Caco-2 (cell line): ENCODE results near the gene KRT3. TPM values are rescaled to one million over a fixed set of nuclear protein-coding genes. Genes with fewer than 3 reads are reported as not detected.

ENCODE experiments used
- BruUV-seq: library from RNA; stranded (reverse); fragments of 400-500 nt; replicated peaks from 2 replicates; lab custom pipeline; 2021; lab: Mats Ljungman, UMichigan
- CTCF ChIA-PET: fragments of 300-600 bp; sonication (Branson Sonifier 250); formaldehyde crosslinking; loops from one replicate; lab custom pipeline; 2022; ENCODE audit warnings: antibody characterized with exemption; lab: Charles Lee
- POLR2A ChIA-PET: fragments of 300-600 bp; sonication (Branson Sonifier 250); formaldehyde crosslinking; loops from one replicate; lab custom pipeline; 2022; ENCODE audit warnings: antibody characterized with exemption; lab: Charles Lee
- DNase-seq, 2 experiments: peaks; one replicate each; pipeline versions ENCODE4 v3.0.0 to v3.0.0-alpha.2; 2020 to 2022
- H3K27me3 ChIP-seq: replicated peaks from 2 replicates; pipeline ENCODE4 v1.6.0; 2011; ENCODE audit warnings: low read length; ENCODE audit not compliant: control insufficient read depth, insufficient read depth
- H3K36me3 ChIP-seq: 2 replicates; pipeline ENCODE4 v1.5.1; 2011; ENCODE audit warnings: low read length; ENCODE audit not compliant: control insufficient read depth, insufficient read depth
- H3K4me1 ChIP-seq: fragments of 250-450 bp; sonication (Bioruptor Pico); 2 replicates; pipeline ENCODE4 v1.5.1; 2020; ENCODE audit warnings: mild to moderate bottlenecking
- H3K4me3 ChIP-seq: 2 replicates; pipeline ENCODE4 v1.5.1; 2011; ENCODE audit warnings: low read depth, mild to moderate bottlenecking, control low read depth, low read length
- H3K9me3 ChIP-seq: fragments of 250-450 bp; sonication (Bioruptor Pico); 2 replicates; pipeline ENCODE4 v1.5.1; 2020; ENCODE audit warnings: mild to moderate bottlenecking, moderate library complexity
- H3K27ac Mint-ChIP-seq: one replicate; pipeline ENCODE4 v1.8.0; 2022; ENCODE audit warnings: mixed read lengths; ENCODE audit not compliant: unreplicated experiment
- H3K27me3 Mint-ChIP-seq: one replicate; pipeline ENCODE4 v1.8.0; 2022; ENCODE audit warnings: mixed read lengths; ENCODE audit not compliant: insufficient read depth, unreplicated experiment
- H3K36me3 Mint-ChIP-seq: one replicate; pipeline ENCODE4 v1.8.0; 2022; ENCODE audit warnings: mild to moderate bottlenecking, mixed read lengths; ENCODE audit not compliant: insufficient read depth, unreplicated experiment
- H3K4me1 Mint-ChIP-seq: one replicate; pipeline ENCODE4 v1.8.0; 2022; ENCODE audit warnings: low read depth, mixed read lengths; ENCODE audit not compliant: unreplicated experiment
- H3K4me3 Mint-ChIP-seq: one replicate; pipeline ENCODE4 v1.8.0; 2022; ENCODE audit warnings: mild to moderate bottlenecking, moderate library complexity, mixed read lengths; ENCODE audit not compliant: unreplicated experiment
- H3K9me3 Mint-ChIP-seq: one replicate; pipeline ENCODE4 v1.8.0; 2022; ENCODE audit warnings: mixed read lengths; ENCODE audit not compliant: unreplicated experiment
- CTCF ChIP-seq, 2 experiments: fragments of 200-600 bp in 1 of 2; IDR thresholded peaks; 1 replicate in 1 of 2; 2 replicates in 1 of 2; pipeline versions ENCODE4 v1.5.1 to v1.8.0; 2011 to 2022; ENCODE audit warnings: antibody characterized with exemption in 1 of 2, control low read depth in 1 of 2, inconsistent platforms in 1 of 2, low read depth in 1 of 2, low read length in 1 of 2, mild to moderate bottlenecking in 1 of 2, moderate library complexity in 1 of 2; ENCODE audit not compliant: insufficient read depth in 1 of 2, severe bottlenecking in 1 of 2, unreplicated experiment in 1 of 2
- intact Hi-C: fragments of 100-400 bp; cut with micrococcal nuclease; formaldehyde crosslinking; loops from one replicate; pipeline ENCODE4 v1.10.0; 2022; ENCODE audit not compliant: unreplicated experiment
- total RNA-seq: library from RNA; stranded (reverse); gene quantifications from 2 replicates; pipeline ENCODE4 v1.2.3, GENCODE V29; 2022

KRT3 gene
- total RNA-seq, 1 experiment from 2014 or later = not detected

- no peak for TF ChIP-seq CTCF (IDR thresholded peaks at IDR 0.05; ENCODE audit: insufficient read depth in 1 of 2, low read depth in 1 of 2, low read length in 1 of 2, severe bottlenecking in 1 of 2, unreplicated experiment in 1 of 2)
- H3K4me1 Mint-ChIP-seq = peaks cover 28% of the 10 kb centered on the region
- no peak overlapping the region for H3K4me3 Mint-ChIP-seq
- no peaks in the 10 kb centered on the region for H3K27me3 Mint-ChIP-seq
- H3K36me3 Mint-ChIP-seq = no peaks in the 10 kb centered on the region
- Histone ChIP-seq H3K27me3 (no peaks in the 10 kb centered on the region), H3K4me1 (peaks cover 21% of the 10 kb centered on the region), H3K9me3 (no peaks in the 10 kb centered on the region), H3K36me3 (no peaks in the 10 kb centered on the region), H3K4me3 (no peak overlapping the region)
- peak overlapping the region; percentile 28 for H3K27ac Mint-ChIP-seq
- no TSS peak for BruUV-seq
- intact Hi-C loops = loop anchor here (2.0 kb wide), 1 partner anchor 65 kb away; no protein-coding TSS in a partner anchor
- DNase-seq = no peak
- CTCF ChIA-PET = no interaction called here
- POLR2A ChIA-PET = no interaction called here
- peaks cover 10% of the 10 kb centered on the region for H3K9me3 Mint-ChIP-seq
These were observed 3.7 kb upstream of the KRT3 start for GRCh38 chr12:52799505-52800211.

- POLR2A ChIA-PET = no interaction called here
- no peaks in the 10 kb centered on the region for H3K36me3 ChIP-seq
- no peak overlapping the region for H3K4me3 ChIP-seq
- no TSS peak for BruUV-seq
- no peaks in the 10 kb centered on the region for H3K9me3 ChIP-seq
- peak in 1 of 2 experiments; percentile 24 for DNase-seq
- H3K4me1 Mint-ChIP-seq = peaks cover 28% of the 10 kb centered on the region
- no peaks in the 10 kb centered on the region for H3K27me3 ChIP-seq
- H3K4me3 Mint-ChIP-seq = no peak overlapping the region
- no peak for TF ChIP-seq CTCF (IDR thresholded peaks at IDR 0.05; ENCODE audit: insufficient read depth in 1 of 2, low read depth in 1 of 2, low read length in 1 of 2, severe bottlenecking in 1 of 2, unreplicated experiment in 1 of 2)
- H3K9me3 Mint-ChIP-seq = peaks cover 10% of the 10 kb centered on the region
- intact Hi-C loops = loop anchor here (2.0 kb wide), 1 partner anchor 66 kb away; no protein-coding TSS in a partner anchor
- H3K27ac Mint-ChIP-seq = peak overlapping the region; percentile 2
- H3K27me3 Mint-ChIP-seq = no peaks in the 10 kb centered on the region
- no peaks in the 10 kb centered on the region for H3K36me3 Mint-ChIP-seq
- H3K4me1 ChIP-seq = peaks cover 21% of the 10 kb centered on the region
- CTCF ChIA-PET = no interaction called here
These were observed 3.0 kb upstream of the KRT3 start for GRCh38 chr12:52798671-52799504.

GRCh38 chr12:52798003-52798670, 2.2 kb upstream of the KRT3 start:
- Histone ChIP-seq H3K4me3 (no peak overlapping the region), H3K27me3 (no peaks in the 10 kb centered on the region), H3K36me3 (no peaks in the 10 kb centered on the region), H3K4me1 (peaks cover 21% of the 10 kb centered on the region), H3K9me3 (no peaks in the 10 kb centered on the region)
- Mint-ChIP-seq H3K4me1 (peaks cover 28% of the 10 kb centered on the region), H3K27me3 (no peaks in the 10 kb centered on the region), H3K36me3 (no peaks in the 10 kb centered on the region), H3K27ac (no peak overlapping the region), H3K9me3 (peaks cover 5% of the 10 kb centered on the region), H3K4me3 (no peak overlapping the region)
- no peak for DNase-seq
- ChIA-PET CTCF (no interaction called here), POLR2A (no interaction called here)
- TF ChIP-seq CTCF (IDR thresholded peaks at IDR 0.05; ENCODE audit: insufficient read depth in 1 of 2, low read depth in 1 of 2, low read length in 1 of 2, severe bottlenecking in 1 of 2, unreplicated experiment in 1 of 2) = no peak
- intact Hi-C loops = loop anchor here (2.0 kb wide), 1 partner anchor 67 kb away; no protein-coding TSS in a partner anchor
- BruUV-seq = no TSS peak
